AG04449 (cell line): Measurements from ENCODE around the gene LRRC72.
A peak's percentile ranks its signal among the peaks of the same experiment; 100 is the strongest.

Source experiments
- CTCF ChIA-PET: fragments of 350-600 bp; formaldehyde crosslinking; extraction: SDS; loops from one replicate; lab custom pipeline; 2021; ENCODE audit warnings: antibody characterized with exemption; lab: Yijun Ruan, JAX
- POLR2A ChIA-PET: fragments of 400-600, 350-600 bp; formaldehyde crosslinking; extraction: SDS; loops from one replicate; lab custom pipeline; 2020; ENCODE audit warnings: antibody characterized with exemption, inconsistent platforms; lab: Yijun Ruan, JAX
- DNase-seq: peaks from one replicate; pipeline ENCODE4 v3.0.0-alpha.2; 2010; ENCODE audit warnings: low read depth, low spot score
- H3K4me3 ChIP-seq: 2 replicates; pipeline ENCODE4 v1.5.1; 2011; ENCODE audit warnings: low read depth, mild to moderate bottlenecking, control low read depth, low read length
- CTCF ChIP-seq: IDR thresholded peaks from one replicate; pipeline ENCODE4 v1.5.1; 2011; ENCODE audit warnings: mild to moderate bottlenecking, moderate library complexity, low read length, control low read depth, inconsistent platforms; ENCODE audit not compliant: insufficient read depth; ENCODE audit errors: missing control alignments

LRRC72 gene

GRCh38 chr7:16563281-16564022, 36.8 kb downstream of the LRRC72 start:
- CTCF ChIA-PET = interaction anchor here (1.2 to 4.9 kb wide), 7 partner anchors 15 to 490 kb away, joined by 4 to 104 read pairs (median 30); no protein-coding TSS in a partner anchor
- POLR2A ChIA-PET = no interaction called here
- no peak overlapping the region for H3K4me3 ChIP-seq

GRCh38 chr7:16564023-16564380, 37.4 kb downstream of the LRRC72 start:
- TF ChIP-seq CTCF = no peak
- CTCF ChIA-PET = interaction anchor here (0.7 to 4.9 kb wide), 28 partner anchors 10 to 797 kb away, joined by 3 to 104 read pairs (median 5); partner anchors contain the start of gene LRRC72
- no peak overlapping the region for H3K4me3 ChIP-seq
- POLR2A ChIA-PET = no interaction called here
- no peak for DNase-seq

More at GRCh38 chr7:16563281-16564022, 36.8 kb downstream of the LRRC72 start:
- DNase-seq = no peak
- TF ChIP-seq CTCF = no peak

- H3K4me3 ChIP-seq = no peak overlapping the region
- TF ChIP-seq CTCF = peak; percentile 54
- CTCF ChIA-PET = interaction anchor here (0.6 to 4.9 kb wide), 62 partner anchors 9 to 798 kb away, joined by 3 to 104 read pairs (median 4); partner anchors contain the start of gene LRRC72
- POLR2A ChIA-PET = no interaction called here
- DNase-seq = peak; percentile 9
These were observed 38.3 kb downstream of the LRRC72 start for GRCh38 chr7:16564909-16565426.

GRCh38 chr7:16571941-16572340, 45.3 kb downstream of the LRRC72 start:
- ChIA-PET POLR2A (no interaction called here), CTCF (interaction anchor here (1.0 to 1.5 kb wide), 2 partner anchors 11 to 494 kb away, joined by 4 to 5 read pairs; no protein-coding TSS in a partner anchor)
- no peak for DNase-seq
- no peak overlapping the region for H3K4me3 ChIP-seq
- no peak for TF ChIP-seq CTCF

- POLR2A ChIA-PET = no interaction called here
- H3K4me3 ChIP-seq = no peak overlapping the region
- TF ChIP-seq CTCF = no peak
- CTCF ChIA-PET = interaction anchor here (10.2 kb wide), 1 partner anchor 14 kb away, joined by 54 read pairs; no protein-coding TSS in a partner anchor
- DNase-seq = no peak
These were observed 52.6 kb downstream of the LRRC72 start for GRCh38 chr7:16579216-16579615.

- H3K4me3 ChIP-seq = no peak overlapping the region
- no peak for DNase-seq
- ChIA-PET POLR2A (no interaction called here), CTCF (interaction anchor here (10.2 kb wide), 1 partner anchor 16 kb away, joined by 54 read pairs; no protein-coding TSS in a partner anchor)
- TF ChIP-seq CTCF = no peak
These were observed 54.7 kb downstream of the LRRC72 start for GRCh38 chr7:16581286-16581685.
